SK-N-SH (cell line): ENCODE results near the gene MTUS2. TPM values are rescaled to one million over a fixed set of nuclear protein-coding genes. Genes with fewer than 3 reads are reported as not detected.
"Not testable (repeated sequence)": the region's sequence is repeated elsewhere in the genome, so short reads cannot be mapped to it uniquely, and the experiment has no call there.

Source experiments
- CTCF ChIA-PET: fragments of 300-600, 350-600 bp; formaldehyde crosslinking; extraction: SDS; loops from one replicate; lab custom pipeline; 2021; lab: Yijun Ruan, JAX
- POLR2A ChIA-PET: fragments of 350-600 bp; sonication (Branson Sonifier 250); formaldehyde crosslinking; extraction: SDS; loops from one replicate; lab custom pipeline; 2020; ENCODE audit warnings: antibody characterized with exemption, inconsistent platforms; lab: Yijun Ruan, JAX
- DNase-seq: peaks from one replicate; pipeline ENCODE4 v3.0.0; 2012
- H2AFZ ChIP-seq: fragments of 200-600 bp; sonication (generic); 2 replicates; pipeline ENCODE4 v1.8.1; 2016; ENCODE audit warnings: antibody characterized with exemption, mild to moderate bottlenecking, low read depth
- H3F3A ChIP-seq: fragments of 200-600 bp; sonication (generic); replicated peaks from 2 replicates; pipeline ENCODE3; 2016; ENCODE audit warnings: antibody characterized with exemption, mild to moderate bottlenecking; ENCODE audit not compliant: insufficient read depth
- H3K27ac ChIP-seq, 2 experiments: fragments of 200-500 bp in 1 of 2; fragments of 200-600 bp in 1 of 2; sonication (Bioruptor generic) in 1 of 2; sonication (generic), shearing (Covaris generic) in 1 of 2; 2 replicates each; pipeline versions ENCODE4 v1.5.1 to v1.6.1; 2014 to 2016; ENCODE audit warnings: low read depth in 2 of 2, inconsistent platforms in 1 of 2, low read length in 1 of 2, mild to moderate bottlenecking in 1 of 2, mixed read lengths in 1 of 2
- H3K27me3 ChIP-seq: fragments of 200-600 bp; sonication (generic), shearing (Covaris generic); 2 replicates; pipeline ENCODE4 v1.6.1; 2016; ENCODE audit warnings: mixed run types; ENCODE audit not compliant: insufficient read depth
- H3K36me3 ChIP-seq, 2 experiments: fragments of 200-500 bp in 1 of 2; fragments of 200-600 bp in 1 of 2; sonication (Bioruptor generic) in 1 of 2; sonication (generic) in 1 of 2; replicated peaks in 1 of 2; 2 replicates each; pipeline versions ENCODE3 to v1.5.1; 2014 to 2016; ENCODE audit warnings: low read length in 1 of 2, mild to moderate bottlenecking in 1 of 2; ENCODE audit not compliant: insufficient read depth in 2 of 2, control insufficient read depth in 1 of 2
- H3K4me1 ChIP-seq, 2 experiments: fragments of 200-500 bp in 1 of 2; fragments of 200-600 bp in 1 of 2; sonication (Bioruptor generic) in 1 of 2; sonication (generic), shearing (Covaris generic) in 1 of 2; 2 replicates each; pipeline versions ENCODE4 v1.5.1 to v1.6.1; 2014 to 2016; ENCODE audit warnings: low read depth in 1 of 2, low read length in 1 of 2, mixed run types in 1 of 2; ENCODE audit not compliant: insufficient read depth in 2 of 2, control insufficient read depth in 1 of 2
- H3K4me2 ChIP-seq: fragments of 200-600 bp; sonication (generic), shearing (Covaris generic); 2 replicates; pipeline ENCODE4 v1.6.1; 2017; ENCODE audit warnings: mixed run types
- H3K4me3 ChIP-seq, 2 experiments: fragments of 200-500 bp in 1 of 2; fragments of 200-600 bp in 1 of 2; sonication (Bioruptor generic) in 1 of 2; sonication (generic), shearing (Covaris generic) in 1 of 2; 2 replicates each; pipeline versions ENCODE4 v1.5.1 to v1.8.1; 2014 to 2016; ENCODE audit warnings: low read depth in 2 of 2, inconsistent platforms in 1 of 2, low read length in 1 of 2, mild to moderate bottlenecking in 1 of 2, mixed read lengths in 1 of 2, moderate library complexity in 1 of 2
- H3K79me2 ChIP-seq: fragments of 200-600 bp; sonication (generic); 2 replicates; pipeline ENCODE4 v1.8.1; 2017; ENCODE audit warnings: mild to moderate bottlenecking; ENCODE audit not compliant: insufficient read depth
- H3K9ac ChIP-seq: fragments of 200-600 bp; sonication (generic); 2 replicates; pipeline ENCODE4 v1.6.1; 2017; ENCODE audit warnings: mixed run types
- H3K9me2 ChIP-seq: fragments of 200-600 bp; sonication (generic); 2 replicates; pipeline ENCODE4 v1.6.1; 2017; ENCODE audit warnings: mixed run types
- H3K9me3 ChIP-seq: fragments of 200-600 bp; sonication (generic); 2 replicates; pipeline ENCODE4 v1.6.1; 2017; ENCODE audit warnings: mixed run types, mild to moderate bottlenecking, moderate library complexity
- H4K20me1 ChIP-seq: fragments of 200-600 bp; sonication (generic); 2 replicates; pipeline ENCODE4 v1.6.1; 2017; ENCODE audit warnings: mild to moderate bottlenecking, mixed run types; ENCODE audit not compliant: insufficient read depth
- EP300 ChIP-seq, 2 experiments: IDR thresholded peaks; 2 replicates each; pipeline versions ENCODE4 v1.4.0 to v1.6.1; 2012; ENCODE audit warnings: borderline replicate concordance in 1 of 2, low read depth in 1 of 2, low read length in 1 of 2
- GABPA ChIP-seq: IDR thresholded peaks from 2 replicates; pipeline ENCODE4 v1.4.0; 2012; ENCODE audit warnings: low read depth, mild to moderate bottlenecking
- MEF2A ChIP-seq: IDR thresholded peaks from 2 replicates; pipeline ENCODE4 v1.4.0; 2012; ENCODE audit warnings: low read depth, borderline replicate concordance
- NFIC ChIP-seq: IDR thresholded peaks from 2 replicates; pipeline ENCODE4 v1.4.0; 2012; ENCODE audit warnings: borderline replicate concordance
- NRF1 ChIP-seq: IDR thresholded peaks from 2 replicates; pipeline ENCODE4 v1.6.1; 2012; ENCODE audit warnings: low read depth, mild to moderate bottlenecking, low read length
- RCOR1 ChIP-seq: fragments of 150-350 bp; IDR thresholded peaks from 2 replicates; pipeline ENCODE4 v1.6.1; 2017; ENCODE audit warnings: antibody characterized with exemption, low read length
- RXRA ChIP-seq: IDR thresholded peaks from 2 replicates; pipeline ENCODE4 v1.4.0; 2012; ENCODE audit warnings: low read depth, mild to moderate bottlenecking, borderline replicate concordance
- SIN3A ChIP-seq: IDR thresholded peaks from 2 replicates; pipeline ENCODE4 v1.6.1; 2012; ENCODE audit warnings: low read depth, mild to moderate bottlenecking, low read length, moderate library complexity, borderline replicate concordance
- SMC3 ChIP-seq: IDR thresholded peaks from 2 replicates; pipeline ENCODE4 v1.6.1; 2012; ENCODE audit warnings: low read depth, low read length, improper control_type of control experiment
- TAF1 ChIP-seq: IDR thresholded peaks from 2 replicates; pipeline ENCODE4 v1.6.1; 2012; ENCODE audit warnings: low read depth, mild to moderate bottlenecking, low read length, moderate library complexity, borderline replicate concordance
- TCF12 ChIP-seq: IDR thresholded peaks from 2 replicates; pipeline ENCODE4 v1.4.0; 2012
- YY1 ChIP-seq: IDR thresholded peaks from 2 replicates; pipeline ENCODE4 v1.4.0; 2012; ENCODE audit warnings: low read depth, mild to moderate bottlenecking
- WGBS: methylation state at CpG from one replicate; pipeline ENCODE4 v1.1.6; 2017; ENCODE audit warnings: low lambda C conversion rate; 5-methylcytosine and 5-hydroxymethylcytosine counted together
- polyA plus RNA-seq, 3 experiments: library from polyadenylated mRNA; depleted of rRNA; stranded (reverse); fragments of >200 nt; gene quantifications; 2 replicates each; pipeline ENCODE4 v1.2.3, GENCODE V29; 2012
- TF ChIP-seq, protein P1 (sequence below): IDR thresholded peaks from 2 replicates; pipeline ENCODE4; 2012
- TF ChIP-seq, protein P2 (sequence below): fragments of 150-350 bp; IDR thresholded peaks from 2 replicates; pipeline ENCODE4 v1.6.1; 2017; ENCODE audit warnings: antibody characterized with exemption, low read length, low read depth, borderline replicate concordance
- TF ChIP-seq, protein P3 (sequence below): IDR thresholded peaks from 2 replicates; pipeline ENCODE4 v1.4.0; 2012; ENCODE audit warnings: low read depth

The MTUS2 gene
- polyA plus RNA-seq, 1 of the 3 experiments (the other 2 are of a cell fraction) = 1.7 TPM

DNA sequence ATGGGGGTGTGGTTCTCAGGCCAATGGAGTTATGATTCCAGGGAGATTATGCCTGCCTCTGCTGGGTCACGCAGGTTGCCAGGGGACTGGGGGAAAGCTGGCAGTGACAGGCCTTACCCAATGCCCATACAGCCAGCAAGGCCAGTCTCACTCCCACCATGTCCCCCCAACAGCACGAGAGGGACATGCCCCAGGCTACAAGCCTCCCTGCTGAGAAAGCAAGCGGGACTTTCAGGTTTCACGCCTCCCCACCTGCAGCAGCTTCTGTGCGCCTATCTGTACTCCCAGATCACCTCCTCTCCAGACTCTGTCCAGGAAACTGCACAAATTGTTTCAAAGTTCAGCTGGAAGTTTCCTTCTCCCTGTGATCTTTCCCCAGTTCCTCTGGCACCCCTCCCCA is 391.0 kb downstream of the MTUS2 start:
- POLR2A ChIA-PET, H3K27me3 ChIP-seq, H3K9me3 ChIP-seq, H4K20me1 ChIP-seq, H3K4me1 ChIP-seq, H3K4me2 ChIP-seq, H3K9me2 ChIP-seq, CTCF ChIA-PET, DNase-seq, H3K27ac ChIP-seq, H3K4me3 ChIP-seq, H3K36me3 ChIP-seq, H3F3A ChIP-seq, H3K9ac ChIP-seq, H3K79me2 ChIP-seq, H2AFZ ChIP-seq: not testable (repeated sequence)
- WGBS = 0% methylated on average over 4 of the region's 5 CpGs

DNA sequence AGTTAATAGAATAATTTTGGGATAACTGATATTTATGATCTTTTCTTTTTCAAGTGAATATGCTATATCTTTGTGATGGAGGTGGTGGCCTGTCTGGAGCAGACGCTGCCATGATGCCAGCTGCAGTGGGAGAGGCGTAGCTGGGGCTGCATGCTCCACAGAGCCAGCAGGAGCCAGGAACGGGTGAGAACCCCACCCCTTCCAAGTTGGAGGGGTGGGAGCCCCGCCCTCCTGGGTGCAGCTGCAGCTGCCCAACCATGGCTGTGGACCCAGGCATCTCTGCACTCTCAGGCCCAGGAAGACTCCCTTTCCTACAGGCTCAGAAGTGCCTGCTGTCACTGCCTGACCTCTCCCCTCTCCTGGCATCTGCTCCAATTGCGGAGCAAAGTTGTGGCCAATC is 402.3 kb downstream of the MTUS2 start:
- TF ChIP-seq NFIC (no peak), YY1 (no peak), GABPA (no peak), TCF12 (no peak), SIN3A (no peak), SMC3 (no peak), RCOR1 (no peak), MEF2A (no peak), EP300 (IDR thresholded peaks at IDR 0.05; ENCODE audit: borderline replicate concordance in 1 of 2, low read depth in 1 of 2, low read length in 1 of 2) (no peak), RXRA (no peak), TAF1 (no peak), NRF1 (no peak)
- TF ChIP-seq, protein P1, sequence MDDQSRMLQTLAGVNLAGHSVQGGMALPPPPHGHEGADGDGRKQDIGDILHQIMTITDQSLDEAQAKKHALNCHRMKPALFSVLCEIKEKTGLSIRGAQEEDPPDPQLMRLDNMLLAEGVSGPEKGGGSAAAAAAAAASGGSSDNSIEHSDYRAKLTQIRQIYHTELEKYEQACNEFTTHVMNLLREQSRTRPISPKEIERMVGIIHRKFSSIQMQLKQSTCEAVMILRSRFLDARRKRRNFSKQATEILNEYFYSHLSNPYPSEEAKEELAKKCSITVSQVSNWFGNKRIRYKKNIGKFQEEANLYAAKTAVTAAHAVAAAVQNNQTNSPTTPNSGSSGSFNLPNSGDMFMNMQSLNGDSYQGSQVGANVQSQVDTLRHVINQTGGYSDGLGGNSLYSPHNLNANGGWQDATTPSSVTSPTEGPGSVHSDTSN = no peak
- TF ChIP-seq, protein P2, sequence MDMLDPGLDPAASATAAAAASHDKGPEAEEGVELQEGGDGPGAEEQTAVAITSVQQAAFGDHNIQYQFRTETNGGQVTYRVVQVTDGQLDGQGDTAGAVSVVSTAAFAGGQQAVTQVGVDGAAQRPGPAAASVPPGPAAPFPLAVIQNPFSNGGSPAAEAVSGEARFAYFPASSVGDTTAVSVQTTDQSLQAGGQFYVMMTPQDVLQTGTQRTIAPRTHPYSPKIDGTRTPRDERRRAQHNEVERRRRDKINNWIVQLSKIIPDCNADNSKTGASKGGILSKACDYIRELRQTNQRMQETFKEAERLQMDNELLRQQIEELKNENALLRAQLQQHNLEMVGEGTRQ = no peak
- TF ChIP-seq, protein P3, sequence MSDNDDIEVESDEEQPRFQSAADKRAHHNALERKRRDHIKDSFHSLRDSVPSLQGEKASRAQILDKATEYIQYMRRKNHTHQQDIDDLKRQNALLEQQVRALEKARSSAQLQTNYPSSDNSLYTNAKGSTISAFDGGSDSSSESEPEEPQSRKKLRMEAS = no peak
- CTCF ChIA-PET = no interaction called here

More for the DNA sequence above, 402.3 kb downstream of the MTUS2 start:
- no peaks in the 10 kb centered on the region for H3K79me2 ChIP-seq
- H3K9ac ChIP-seq = no peak overlapping the region
- 0% methylated on average over 4 of the region's 5 CpGs for WGBS
- H2AFZ ChIP-seq = no peak overlapping the region
- H3K4me1 ChIP-seq = no peaks in the 10 kb centered on the region
- no peak for DNase-seq
- POLR2A ChIA-PET = no interaction called here
- no peak overlapping the region for H3K27ac ChIP-seq
- no peaks in the 10 kb centered on the region for H3K36me3 ChIP-seq
- no peaks in the 10 kb centered on the region for H4K20me1 ChIP-seq
- no peaks in the 10 kb centered on the region for H3K9me2 ChIP-seq
- no peaks in the 10 kb centered on the region for H3K9me3 ChIP-seq
- H3K27me3 ChIP-seq = 0 out of 2 replicates have a peak, but pooled peaks cover 3% of the 10 kb centered on the region
- no peaks in the 10 kb centered on the region for H3F3A ChIP-seq
- H3K4me3 ChIP-seq = no peak overlapping the region
- H3K4me2 ChIP-seq = no peak overlapping the region
